ENCODE measurements around the gene SCT.

Gene SCT

GRCh38 chr11:659532-660085 is 32.6 kb upstream of the SCT start:
- no peak for ATAC-seq
- no peak for TF ChIP-seq CSDC2 (CRISPR knock-in tag; IDR thresholded peaks at IDR 0.05)
- TF ChIP-seq RARB (CRISPR knock-in tag; IDR thresholded peaks at IDR 0.05), result no peak
- TF ChIP-seq TOX (CRISPR knock-in tag; IDR thresholded peaks at IDR 0.05; ENCODE audit: borderline replicate concordance), result no peak
- no peak for TF ChIP-seq GLIS3 (CRISPR knock-in tag; IDR thresholded peaks at IDR 0.05)
- TF ChIP-seq ZNF70 (CRISPR knock-in tag; IDR thresholded peaks at IDR 0.05), result no peak
- no peak for TF ChIP-seq TSHZ2 (CRISPR knock-in tag; IDR thresholded peaks at IDR 0.05)
- no peak for TF ChIP-seq TCF4 (CRISPR knock-in tag; IDR thresholded peaks at IDR 0.05; ENCODE audit: borderline replicate concordance)
- TF ChIP-seq POU6F1 (CRISPR knock-in tag; IDR thresholded peaks at IDR 0.05; ENCODE audit: borderline replicate concordance, low read depth), result no peak
- no peak for TF ChIP-seq ZFP3 (CRISPR knock-in tag; IDR thresholded peaks at IDR 0.05)
- no peak for TF ChIP-seq BACH2 (CRISPR knock-in tag; IDR thresholded peaks at IDR 0.05; ENCODE audit: borderline replicate concordance)
- TF ChIP-seq SNAI2 (CRISPR knock-in tag; IDR thresholded peaks at IDR 0.05), result no peak
- no peak for TF ChIP-seq ZNF565 (CRISPR knock-in tag; conservative IDR thresholded peaks at IDR 0.05; ENCODE audit: low read depth)
- TF ChIP-seq PATZ1 (CRISPR knock-in tag; IDR thresholded peaks at IDR 0.05; ENCODE audit: borderline replicate concordance), result no peak
- no peak for TF ChIP-seq ARNTL (CRISPR knock-in tag; IDR thresholded peaks at IDR 0.05; ENCODE audit: borderline replicate concordance, low read depth)
- TF ChIP-seq OSR1 (CRISPR knock-in tag; IDR thresholded peaks at IDR 0.05), result no peak
- no peak for TF ChIP-seq PPARA (CRISPR knock-in tag; IDR thresholded peaks at IDR 0.05; ENCODE audit: borderline replicate concordance)
- TF ChIP-seq ZC3H10 (CRISPR knock-in tag; IDR thresholded peaks at IDR 0.05), result no peak
- TF ChIP-seq ZNF8 (CRISPR knock-in tag; IDR thresholded peaks at IDR 0.05), result no peak
- no peak for TF ChIP-seq CREB5 (CRISPR knock-in tag; IDR thresholded peaks at IDR 0.05; ENCODE audit: low read depth)

GRCh38 chr11:657691-658126 is 30.7 kb upstream of the SCT start:
- TF ChIP-seq PPARA (CRISPR knock-in tag; IDR thresholded peaks at IDR 0.05; ENCODE audit: borderline replicate concordance) (no peak), RARB (CRISPR knock-in tag; IDR thresholded peaks at IDR 0.05) (no peak), TSHZ2 (CRISPR knock-in tag; IDR thresholded peaks at IDR 0.05) (no peak), OSR1 (CRISPR knock-in tag; IDR thresholded peaks at IDR 0.05) (no peak)
- ATAC-seq, result no peak

GRCh38 chr11:656866-657265 is 29.9 kb upstream of the SCT start:
- TF ChIP-seq CSDC2 (CRISPR knock-in tag; IDR thresholded peaks at IDR 0.05), result no peak
- ATAC-seq, result no peak

All from SK-N-SH treated with all-trans-retinoic acid at 6 μM for 48 hours (cell line).